Suppressor macrophage treated with lipopolysaccharide for 1 hour (primary cell): Measurements from ENCODE around the gene PIGM.
A peak's percentile ranks its signal among the peaks of the same experiment; 100 is the strongest.

ENCODE experiments used
- DNase-seq, 3 donors: peaks; one replicate each; pipeline ENCODE4 v3.0.0-alpha.2; 2020 to 2022

Gene PIGM

GRCh38 chr1:159986093-159986492, 45.7 kb downstream of the PIGM start:
- DNase-seq: no peak

GRCh38 chr1:159985473-159985872, 46.3 kb downstream of the PIGM start:
- no peak for DNase-seq

GRCh38 chr1:159983681-159984080, 48.1 kb downstream of the PIGM start:
- DNase-seq: no peak

GRCh38 chr1:159982280-159982679, 49.5 kb downstream of the PIGM start:
- DNase-seq: no peak

- DNase-seq: no peak
Measured at GRCh38 chr1:159981351-159982055, 50.3 kb downstream of the PIGM start.

GRCh38 chr1:159980786-159981185, 51.0 kb downstream of the PIGM start:
- DNase-seq: no peak

- no peak for DNase-seq
Measured at GRCh38 chr1:159980076-159980475, 51.7 kb downstream of the PIGM start.

- DNase-seq: no peak
Measured at GRCh38 chr1:159979257-159979656, 52.5 kb downstream of the PIGM start.

GRCh38 chr1:159978107-159978398, 53.7 kb downstream of the PIGM start:
- DNase-seq: no peak

GRCh38 chr1:159977364-159978106, 54.3 kb downstream of the PIGM start:
- peak in 1 of 3 donors; percentile 14 for DNase-seq
